Ovary (tissue), 9 donors: ENCODE results near the gene SOX12. TPM values are rescaled to one million over a fixed set of nuclear protein-coding genes. Genes with fewer than 3 reads are reported as not detected.

Experiments
- DNase-seq, 5 donors: peaks; one replicate each; pipeline ENCODE4 v3.0.0-alpha.2; 2019 to 2020
- H3K27ac ChIP-seq, 2 donors: fragments of 200-600 bp; one replicate each; pipeline versions ENCODE4 v1.5.1 to v1.8.0; 2019 to 2022
- H3K27me3 ChIP-seq: fragments of 200-600 bp; one replicate; pipeline ENCODE4 v1.8.0; 2022
- H3K36me3 ChIP-seq: fragments of 200-600 bp; sonication (generic); one replicate; pipeline ENCODE4 v1.5.1; 2019
- H3K4me1 ChIP-seq: one replicate; pipeline ENCODE4 v1.8.1; 2013; ENCODE audit warnings: mild to moderate bottlenecking, moderate library complexity; ENCODE audit not compliant: insufficient read depth
- H3K4me3 ChIP-seq: fragments of 200-600 bp; sonication (generic); one replicate; pipeline ENCODE4 v1.5.1; 2017
- H3K9me3 ChIP-seq, 2 donors: fragments of 200-600 bp in 1 of 2; sonication (generic) in 1 of 2; one replicate each; pipeline versions ENCODE4 v1.5.1 to v1.8.1; 2013 to 2019; ENCODE audit warnings: mild to moderate bottlenecking in 1 of 2, moderate library complexity in 1 of 2
- CTCF ChIP-seq, 3 donors: fragments of 450-650 bp in 2 of 3; fragments of 200-600 bp in 1 of 3; IDR thresholded peaks; one replicate each; pipeline versions ENCODE4 v1.5.1 to v1.8.0; 2016 to 2022; ENCODE audit warnings: antibody characterized with exemption in 3 of 3, mild to moderate bottlenecking in 1 of 3
- EP300 ChIP-seq: sonication (generic); formaldehyde crosslinking; IDR thresholded peaks from one replicate; pipeline ENCODE4 v1.6.1; 2017; ENCODE audit warnings: antibody characterized with exemption
- POLR2A ChIP-seq: fragments of 450-650 bp; IDR thresholded peaks from one replicate; pipeline ENCODE4 v1.6.1; 2017; ENCODE audit warnings: antibody characterized with exemption, mild to moderate bottlenecking, moderate library complexity
- WGBS, 3 donors: extraction: QIAGEN DNeasy Blood & Tissue Kit in 1 of 3; methylation state at CpG; one replicate each; pipeline versions ENCODE4 v1.1.5 to v1.1.7; 2013 to 2017; 5-methylcytosine and 5-hydroxymethylcytosine counted together
- intact Hi-C, 4 donors: fragments of 100-400 bp; cut with DNase I; formaldehyde crosslinking; loops; one replicate each; pipeline versions ENCODE4 v1.11.0 to v1.15.1; 2022 to 2023
- polyA plus RNA-seq, 2 donors: library from polyadenylated mRNA; stranded (reverse); fragments of 200-250 nt in 1 of 2; fragments of 350-450 nt in 1 of 2; fragmentation: Illumina TruSeq in 1 of 2; extraction: RNeasy Lipid Tissue Mini Kit (QIAGEN cat#74804) in 1 of 2; gene quantifications; one replicate each; pipeline ENCODE4 v1.2.3, GENCODE V29; 2013 to 2014
- total RNA-seq, 7 donors: library from RNA; depleted of rRNA in 2 of 7; stranded (reverse); fragments of >200 nt in 2 of 7; fragmentation: NEBNext Ultra II Directional in 3 of 7; extraction: Animal tissue kit (Norgen Biotek cat#: 25700) in 3 of 7; gene quantifications; one replicate each; pipeline versions ENCODE4 v1.1.0 to v1.2.4, GENCODE V29; 2016 to 2023
- donor health status: DM: no; HTN: no; CAD: no; lungs with moderate emphysema.
- donor health status: DM: no; HTN: no; CAD: no.
- donor health status: Bipolar disorder and iron deficiency.
- donor health status: DM: yes; HTN: yes; CAD: no.
- donor health status: DM: no; HTN: no; CAD: no.
- donor health status: DM: yes; HTN: yes; CAD: no.

SOX12 gene
- total and polyA plus RNA-seq, 9 donors: 4.1 to 34.1 (median 21.3) TPM

DNA sequence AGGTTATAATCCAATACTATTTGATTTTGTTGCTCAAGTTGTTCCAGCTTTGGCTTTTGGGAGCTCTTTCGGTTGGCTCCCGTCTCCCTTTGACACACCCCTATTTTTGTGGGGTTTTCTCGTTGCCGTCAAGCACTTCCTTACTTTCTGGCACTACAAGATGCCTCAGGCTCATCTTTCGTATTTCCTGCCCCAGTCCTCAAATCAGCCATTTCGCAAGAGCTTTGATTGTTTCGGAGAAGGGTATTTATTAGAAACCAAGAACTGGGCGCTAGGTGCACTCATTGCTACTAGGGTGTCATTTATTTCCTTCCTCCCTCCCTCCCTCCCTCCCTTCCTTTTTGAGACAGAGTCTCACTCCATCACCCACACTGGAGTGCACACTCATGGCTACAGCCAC is 13.3 kb upstream of the SOX12 start:
- intact Hi-C loops: no loop called here
- DNase-seq: no peak
- TF ChIP-seq POLR2A: no peak
- no peak for TF ChIP-seq EP300
- no peak for TF ChIP-seq CTCF (IDR thresholded peaks at IDR 0.05)
- Histone ChIP-seq H3K4me3 (no peak overlapping the region), H3K9me3 (no peaks in the 10 kb centered on the region), H3K27me3 (no peaks in the 10 kb centered on the region), H3K27ac (no peak overlapping the region), H3K36me3 (no peaks in the 10 kb centered on the region), H3K4me1 (no peaks in the 10 kb centered on the region)
- 93 to 96% (median 95%) methylated on average over 8 of the region's 8 CpGs for WGBS, 3 donors

DNA sequence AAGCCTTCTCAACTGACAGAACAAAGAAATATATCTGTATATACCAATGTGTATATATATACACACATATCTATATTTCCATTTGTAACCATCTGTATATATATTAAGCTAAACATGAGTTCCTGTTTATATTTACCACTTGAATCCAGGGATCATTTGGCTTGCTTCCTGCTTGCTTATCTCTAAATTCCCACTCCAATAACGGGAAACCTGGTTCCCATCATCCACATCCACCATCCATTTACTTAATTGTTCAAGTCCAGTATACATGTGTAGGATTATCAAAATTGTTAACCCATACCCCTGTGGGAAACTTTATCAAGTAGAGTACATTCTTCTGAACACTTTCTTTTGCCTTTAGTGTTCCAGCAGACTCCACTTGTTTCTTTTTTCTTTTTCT is 12.5 kb upstream of the SOX12 start:
- Histone ChIP-seq H3K4me3 (no peak overlapping the region), H3K27ac (no peak overlapping the region), H3K4me1 (no peaks in the 10 kb centered on the region), H3K36me3 (no peaks in the 10 kb centered on the region), H3K27me3 (no peaks in the 10 kb centered on the region), H3K9me3 (no peaks in the 10 kb centered on the region)
- WGBS, 3 donors: 17 to 50% (median 48%) methylated on average over 1 of the region's 1 CpG
- intact Hi-C loops: no loop called here
- TF ChIP-seq CTCF (IDR thresholded peaks at IDR 0.05) (no peak), EP300 (no peak), POLR2A (no peak)
- no peak for DNase-seq

DNA sequence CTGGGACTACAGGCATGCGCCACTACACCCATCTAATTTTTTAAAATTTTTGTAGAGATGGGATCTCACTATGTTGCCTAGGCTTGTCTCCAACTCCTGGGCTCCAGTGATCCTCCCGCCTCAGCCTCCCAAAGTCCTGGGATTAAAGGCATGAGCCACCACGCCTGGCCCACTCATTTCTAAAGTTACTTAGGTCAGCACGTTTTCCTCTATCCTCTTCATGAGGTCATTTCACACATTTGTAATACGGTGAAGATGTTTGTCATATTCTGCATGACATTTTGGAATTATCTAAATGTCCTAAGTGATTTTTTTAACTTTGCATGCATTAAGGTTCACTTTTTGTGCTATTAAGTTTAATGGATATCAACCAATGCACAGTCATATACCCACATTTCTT is 11.9 kb upstream of the SOX12 start:
- TF ChIP-seq EP300 (no peak), CTCF (IDR thresholded peaks at IDR 0.05) (no peak), POLR2A (no peak)
- no peaks in the 10 kb centered on the region for H3K27me3 ChIP-seq
- H3K4me1 ChIP-seq: no peaks in the 10 kb centered on the region
- no peaks in the 10 kb centered on the region for H3K9me3 ChIP-seq
- H3K4me3 ChIP-seq: no peak overlapping the region
- intact Hi-C loops: no loop called here
- no peak overlapping the region for H3K27ac ChIP-seq
- WGBS, 3 donors: 90 to 95% (median 92%) methylated on average over 5 of the region's 5 CpGs
- peak in 1 of 5 donors; percentile 18 for DNase-seq
- H3K36me3 ChIP-seq: no peaks in the 10 kb centered on the region

GRCh38 chr20:313948-314347 is 11.4 kb upstream of the SOX12 start:
- no peak overlapping the region for H3K27ac ChIP-seq
- H3K27me3 ChIP-seq: no peaks in the 10 kb centered on the region
- DNase-seq: no peak
- H3K9me3 ChIP-seq: no peaks in the 10 kb centered on the region
- no peaks in the 10 kb centered on the region for H3K4me1 ChIP-seq
- no peak for TF ChIP-seq POLR2A
- TF ChIP-seq CTCF (IDR thresholded peaks at IDR 0.05): no peak
- TF ChIP-seq EP300: no peak
- no peaks in the 10 kb centered on the region for H3K36me3 ChIP-seq
- intact Hi-C loops: no loop called here
- no peak overlapping the region for H3K4me3 ChIP-seq
